ENCODE results near the gene TKTL1. TPM values are rescaled to one million over a fixed set of nuclear protein-coding genes. Genes with fewer than 3 reads are reported as not detected.

TKTL1 gene
- total and polyA plus RNA-seq, 8 donors: not detected

DNA sequence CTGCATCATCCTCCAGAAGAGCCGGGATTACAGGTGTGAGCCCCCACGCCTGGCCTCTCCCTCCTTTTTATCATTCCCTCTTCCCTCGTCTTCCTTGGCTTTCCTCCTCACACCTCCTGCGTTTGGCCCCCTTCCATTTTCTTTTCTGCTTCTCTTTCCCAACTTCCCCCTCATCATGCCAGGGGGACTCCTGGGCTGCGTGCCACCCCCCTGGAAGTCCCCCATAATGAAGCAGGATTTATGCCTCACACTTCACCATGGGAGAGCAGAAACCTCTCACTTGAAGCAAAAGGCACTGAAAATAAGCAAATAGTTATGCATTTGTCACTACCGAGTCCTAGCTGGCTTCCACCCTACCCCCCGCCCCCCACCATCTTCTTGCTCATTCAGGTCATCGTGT lies 7.9 kb downstream of the TKTL1 start:
- ATAC-seq (no peak), DNase-seq (no peak), FAIRE-seq (no peak)
- no peak overlapping the region for H3K27ac ChIP-seq
- intact Hi-C loops (cut with DNase I): no loop called here
- H3K4me3 ChIP-seq: no peak overlapping the region
- WGBS, 2 donors: 63 to 69% methylated on average over 8 of the region's 8 CpGs
- no peaks in the 10 kb centered on the region for H3K36me3 ChIP-seq
- H3K4me1 ChIP-seq: no peaks in the 10 kb centered on the region
- H3K9me3 ChIP-seq: no peaks in the 10 kb centered on the region
- TF ChIP-seq, protein P1, sequence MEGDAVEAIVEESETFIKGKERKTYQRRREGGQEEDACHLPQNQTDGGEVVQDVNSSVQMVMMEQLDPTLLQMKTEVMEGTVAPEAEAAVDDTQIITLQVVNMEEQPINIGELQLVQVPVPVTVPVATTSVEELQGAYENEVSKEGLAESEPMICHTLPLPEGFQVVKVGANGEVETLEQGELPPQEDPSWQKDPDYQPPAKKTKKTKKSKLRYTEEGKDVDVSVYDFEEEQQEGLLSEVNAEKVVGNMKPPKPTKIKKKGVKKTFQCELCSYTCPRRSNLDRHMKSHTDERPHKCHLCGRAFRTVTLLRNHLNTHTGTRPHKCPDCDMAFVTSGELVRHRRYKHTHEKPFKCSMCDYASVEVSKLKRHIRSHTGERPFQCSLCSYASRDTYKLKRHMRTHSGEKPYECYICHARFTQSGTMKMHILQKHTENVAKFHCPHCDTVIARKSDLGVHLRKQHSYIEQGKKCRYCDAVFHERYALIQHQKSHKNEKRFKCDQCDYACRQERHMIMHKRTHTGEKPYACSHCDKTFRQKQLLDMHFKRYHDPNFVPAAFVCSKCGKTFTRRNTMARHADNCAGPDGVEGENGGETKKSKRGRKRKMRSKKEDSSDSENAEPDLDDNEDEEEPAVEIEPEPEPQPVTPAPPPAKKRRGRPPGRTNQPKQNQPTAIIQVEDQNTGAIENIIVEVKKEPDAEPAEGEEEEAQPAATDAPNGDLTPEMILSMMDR (IDR thresholded peaks at IDR 0.05): no peak
- H3K27me3 ChIP-seq: peaks cover 0 to 9% (median 0%) of the 10 kb centered on the region in 4 donors

DNA sequence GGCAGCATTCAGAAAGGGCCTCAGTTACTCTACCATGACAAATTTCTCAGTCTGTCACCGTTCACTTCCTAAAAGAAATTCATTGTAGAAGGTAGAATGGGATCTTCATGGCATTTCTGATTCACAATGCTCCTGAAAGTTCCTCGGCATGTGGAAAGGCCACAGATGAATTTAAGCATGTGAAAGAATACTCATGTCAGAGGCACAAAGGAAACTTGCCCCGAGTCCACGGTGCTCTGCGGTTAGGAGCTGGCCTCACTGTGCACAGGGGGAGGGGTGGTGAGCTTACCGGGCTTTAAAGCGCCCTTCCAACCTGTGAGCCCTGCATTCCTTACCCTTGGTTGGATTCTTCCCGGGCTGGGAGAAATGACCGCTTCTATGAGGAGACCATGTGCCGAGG lies 9.3 kb downstream of the TKTL1 start:
- peaks cover 0 to 9% (median 0%) of the 10 kb centered on the region in 4 donors for H3K27me3 ChIP-seq
- H3K4me1 ChIP-seq: no peaks in the 10 kb centered on the region
- TF ChIP-seq, protein P1 (IDR thresholded peaks at IDR 0.05): no peak
- WGBS, 2 donors: 68 to 71% methylated on average over 10 of the region's 10 CpGs
- FAIRE-seq (no peak), ATAC-seq (no peak), DNase-seq (no peak)
- H3K4me3 ChIP-seq: no peak overlapping the region
- no peaks in the 10 kb centered on the region for H3K9me3 ChIP-seq
- no peak overlapping the region for H3K27ac ChIP-seq
- H3K36me3 ChIP-seq: no peaks in the 10 kb centered on the region
- intact Hi-C loops (cut with DNase I): no loop called here

DNA sequence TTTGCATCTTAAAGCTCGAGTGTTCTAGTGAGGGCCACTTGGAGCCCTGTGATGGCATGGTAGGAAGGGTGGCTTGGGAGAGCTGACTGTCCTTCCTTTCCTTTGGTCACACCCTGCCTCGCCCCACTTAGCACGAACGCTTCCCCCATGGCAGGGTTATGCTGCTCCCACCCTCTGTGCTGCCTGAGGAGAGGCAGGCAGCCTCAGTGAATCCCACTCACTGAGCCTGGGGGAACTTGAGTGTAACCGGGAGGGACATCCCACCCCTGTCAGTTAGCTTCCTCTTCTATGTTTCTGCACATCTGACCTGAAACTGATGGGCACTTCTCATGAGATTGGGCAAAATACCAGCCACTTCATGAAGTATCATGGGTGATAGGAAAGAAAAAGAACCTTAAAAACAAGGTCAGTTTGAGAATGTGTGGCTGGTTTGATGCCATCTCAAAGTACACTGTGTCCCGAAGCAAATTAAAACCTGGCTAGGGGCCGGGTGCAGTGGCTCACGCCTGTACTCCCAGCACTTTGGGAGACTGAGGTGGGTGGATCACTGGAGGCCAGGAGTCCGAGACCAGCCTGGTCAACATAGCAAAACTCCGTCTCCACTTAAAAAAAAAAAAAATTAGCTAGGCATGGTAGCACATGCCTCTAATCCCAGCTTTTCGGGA lies 10.1 kb downstream of the TKTL1 start:
- Histone ChIP-seq H3K27me3 (peaks cover 0 to 9% (median 0%) of the 10 kb centered on the region in 4 donors), H3K4me3 (no peak overlapping the region), H3K4me1 (no peaks in the 10 kb centered on the region), H3K9me3 (no peaks in the 10 kb centered on the region), H3K27ac (no peak overlapping the region), H3K36me3 (no peaks in the 10 kb centered on the region)
- no peak for ATAC-seq
- DNase-seq: no peak
- 68 to 80% methylated on average over 11 of the region's 11 CpGs for WGBS, 2 donors
- intact Hi-C loops (cut with DNase I): no loop called here
- FAIRE-seq: no peak
- TF ChIP-seq, protein P1 (IDR thresholded peaks at IDR 0.05): no peak

DNA sequence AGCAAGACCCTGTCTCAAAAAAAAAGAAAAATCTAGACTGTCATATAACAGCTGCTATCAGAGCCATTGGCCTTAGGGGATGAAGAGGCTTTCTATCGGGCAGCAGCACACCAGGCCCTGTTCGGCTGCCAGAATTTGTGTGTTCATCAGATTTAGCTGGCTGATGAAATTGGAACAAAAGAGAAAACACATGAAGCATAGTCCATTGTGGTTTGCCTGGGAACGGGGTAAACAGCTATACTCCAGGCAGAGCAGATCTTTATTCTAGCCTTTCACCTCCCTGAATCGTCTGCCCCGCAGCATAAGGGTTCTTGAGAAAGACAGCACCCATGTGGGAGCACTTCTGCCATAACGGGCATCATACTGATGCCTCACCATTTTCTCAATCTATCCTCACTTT lies 11.6 kb downstream of the TKTL1 start:
- no peak overlapping the region for H3K4me3 ChIP-seq
- intact Hi-C loops (cut with DNase I): no loop called here
- TF ChIP-seq, protein P1 (IDR thresholded peaks at IDR 0.05): no peak
- ATAC-seq (no peak), FAIRE-seq (no peak), DNase-seq (no peak)
- no peaks in the 10 kb centered on the region for H3K36me3 ChIP-seq
- no peaks in the 10 kb centered on the region for H3K4me1 ChIP-seq
- H3K27ac ChIP-seq: no peak overlapping the region
- H3K9me3 ChIP-seq: no peaks in the 10 kb centered on the region
- 76 to 80% methylated on average over 6 of the region's 6 CpGs for WGBS, 2 donors
- H3K27me3 ChIP-seq: peaks cover 0 to 9% (median 0%) of the 10 kb centered on the region in 4 donors
